ENCODE measurements around the gene CFAP97.
A peak's percentile ranks its signal among the peaks of the same experiment; 100 is the strongest.
"Not testable (repeated sequence)": the region's sequence is repeated elsewhere in the genome, so short reads cannot be mapped to it uniquely, and the experiment has no call there.

Gene CFAP97

GRCh38 chr4:185119927-185120630 is 83.7 kb downstream of the CFAP97 start:
- Histone ChIP-seq H3K27ac (ENCODE audit: low read depth, low read length) (no peak overlapping the region), H3K9me3 (ENCODE audit: control insufficient read depth, insufficient read depth, low read depth, low read length) (no peaks in the 10 kb centered on the region), H3K36me3 (ENCODE audit: control insufficient read depth, insufficient read depth, low read length) (no peaks in the 10 kb centered on the region), H3K9ac (ENCODE audit: low read length) (no peak overlapping the region), H3K4me3 (ENCODE audit: low read depth, low read length) (no peak overlapping the region), H3K4me1 (ENCODE audit: control insufficient read depth, insufficient read depth, low read length) (peaks cover 31% of the 10 kb centered on the region), H3K27me3 (ENCODE audit: control insufficient read depth, insufficient read depth, low read length) (no peaks in the 10 kb centered on the region)

- H3K9ac ChIP-seq (ENCODE audit: low read length); H3K4me3 ChIP-seq (ENCODE audit: low read depth, low read length); H3K36me3 ChIP-seq (ENCODE audit: control insufficient read depth, insufficient read depth, low read length); H3K27ac ChIP-seq (ENCODE audit: low read depth, low read length); H3K9me3 ChIP-seq (ENCODE audit: control insufficient read depth, insufficient read depth, low read depth, low read length); H3K27me3 ChIP-seq (ENCODE audit: control insufficient read depth, insufficient read depth, low read length): not testable (repeated sequence)
- peaks cover 31% of the 10 kb centered on the region for H3K4me1 ChIP-seq (ENCODE audit: control insufficient read depth, insufficient read depth, low read length)
Measured at GRCh38 chr4:185119467-185119866, 84.3 kb downstream of the CFAP97 start.

- Histone ChIP-seq H3K27me3 (ENCODE audit: control insufficient read depth, insufficient read depth, low read length) (no peaks in the 10 kb centered on the region), H3K4me1 (ENCODE audit: control insufficient read depth, insufficient read depth, low read length) (peaks cover 31% of the 10 kb centered on the region), H3K9ac (ENCODE audit: low read length) (no peak overlapping the region), H3K9me3 (ENCODE audit: control insufficient read depth, insufficient read depth, low read depth, low read length) (no peaks in the 10 kb centered on the region), H3K36me3 (ENCODE audit: control insufficient read depth, insufficient read depth, low read length) (no peaks in the 10 kb centered on the region), H3K27ac (ENCODE audit: low read depth, low read length) (no peak overlapping the region), H3K4me3 (ENCODE audit: low read depth, low read length) (no peak overlapping the region)
Measured at GRCh38 chr4:185118876-185119275, 84.9 kb downstream of the CFAP97 start.

GRCh38 chr4:185117300-185117934 is 86.4 kb downstream of the CFAP97 start:
- H3K9ac ChIP-seq (ENCODE audit: low read length), result no peak overlapping the region
- H3K9me3 ChIP-seq (ENCODE audit: control insufficient read depth, insufficient read depth, low read depth, low read length), result no peaks in the 10 kb centered on the region
- H3K4me1 ChIP-seq (ENCODE audit: control insufficient read depth, insufficient read depth, low read length), result peaks cover 34% of the 10 kb centered on the region
- no peak overlapping the region for H3K27ac ChIP-seq (ENCODE audit: low read depth, low read length)
- no peaks in the 10 kb centered on the region for H3K27me3 ChIP-seq (ENCODE audit: control insufficient read depth, insufficient read depth, low read length)
- H3K36me3 ChIP-seq (ENCODE audit: control insufficient read depth, insufficient read depth, low read length), result no peaks in the 10 kb centered on the region
- H3K4me3 ChIP-seq (ENCODE audit: low read depth, low read length), result no peak overlapping the region

GRCh38 chr4:185115827-185116232 is 88.0 kb downstream of the CFAP97 start:
- no peaks in the 10 kb centered on the region for H3K36me3 ChIP-seq (ENCODE audit: control insufficient read depth, insufficient read depth, low read length)
- H3K4me1 ChIP-seq (ENCODE audit: control insufficient read depth, insufficient read depth, low read length), result peaks cover 37% of the 10 kb centered on the region
- no peak overlapping the region for H3K27ac ChIP-seq (ENCODE audit: low read depth, low read length)
- no peaks in the 10 kb centered on the region for H3K9me3 ChIP-seq (ENCODE audit: control insufficient read depth, insufficient read depth, low read depth, low read length)
- no peak overlapping the region for H3K9ac ChIP-seq (ENCODE audit: low read length)
- H3K4me3 ChIP-seq (ENCODE audit: low read depth, low read length), result no peak overlapping the region
- no peaks in the 10 kb centered on the region for H3K27me3 ChIP-seq (ENCODE audit: control insufficient read depth, insufficient read depth, low read length)

- no peaks in the 10 kb centered on the region for H3K36me3 ChIP-seq (ENCODE audit: control insufficient read depth, insufficient read depth, low read length)
- H3K4me1 ChIP-seq (ENCODE audit: control insufficient read depth, insufficient read depth, low read length), result peaks cover 28% of the 10 kb centered on the region
- H3K27me3 ChIP-seq (ENCODE audit: control insufficient read depth, insufficient read depth, low read length), result no peaks in the 10 kb centered on the region
- H3K9me3 ChIP-seq (ENCODE audit: control insufficient read depth, insufficient read depth, low read depth, low read length), result 0 out of 2 replicates have a peak, but pooled peaks cover 4% of the 10 kb centered on the region
- no peak overlapping the region for H3K4me3 ChIP-seq (ENCODE audit: low read depth, low read length)
- H3K9ac ChIP-seq (ENCODE audit: low read length), result no peak overlapping the region
- H3K27ac ChIP-seq (ENCODE audit: low read depth, low read length), result no peak overlapping the region
Measured at GRCh38 chr4:185113340-185113739, 90.5 kb downstream of the CFAP97 start.

GRCh38 chr4:185112104-185112503 is 91.7 kb downstream of the CFAP97 start:
- peaks cover 30% of the 10 kb centered on the region for H3K4me1 ChIP-seq (ENCODE audit: control insufficient read depth, insufficient read depth, low read length)
- no peaks in the 10 kb centered on the region for H3K27me3 ChIP-seq (ENCODE audit: control insufficient read depth, insufficient read depth, low read length)
- no peak overlapping the region for H3K27ac ChIP-seq (ENCODE audit: low read depth, low read length)
- H3K36me3 ChIP-seq (ENCODE audit: control insufficient read depth, insufficient read depth, low read length), result no peaks in the 10 kb centered on the region
- no peak overlapping the region for H3K4me3 ChIP-seq (ENCODE audit: low read depth, low read length)
- no peak overlapping the region for H3K9ac ChIP-seq (ENCODE audit: low read length)
- 0 out of 2 replicates have a peak, but pooled peaks cover 4% of the 10 kb centered on the region for H3K9me3 ChIP-seq (ENCODE audit: control insufficient read depth, insufficient read depth, low read depth, low read length)

GRCh38 chr4:185110375-185110823 is 93.4 kb downstream of the CFAP97 start:
- Histone ChIP-seq H3K9me3 (ENCODE audit: control insufficient read depth, insufficient read depth, low read depth, low read length) (0 out of 2 replicates have a peak, but pooled peaks cover 4% of the 10 kb centered on the region), H3K27ac (ENCODE audit: low read depth, low read length) (peak overlapping the region; percentile 71), H3K9ac (ENCODE audit: low read length) (peak overlapping the region; percentile 20), H3K4me1 (ENCODE audit: control insufficient read depth, insufficient read depth, low read length) (peaks cover 22% of the 10 kb centered on the region), H3K27me3 (ENCODE audit: control insufficient read depth, insufficient read depth, low read length) (no peaks in the 10 kb centered on the region), H3K36me3 (ENCODE audit: control insufficient read depth, insufficient read depth, low read length) (no peaks in the 10 kb centered on the region), H3K4me3 (ENCODE audit: low read depth, low read length) (no peak overlapping the region)

- Histone ChIP-seq H3K36me3 (ENCODE audit: control insufficient read depth, insufficient read depth, low read length) (no peaks in the 10 kb centered on the region), H3K4me3 (ENCODE audit: low read depth, low read length) (no peak overlapping the region), H3K9ac (ENCODE audit: low read length) (peak overlapping the region; percentile 20), H3K4me1 (ENCODE audit: control insufficient read depth, insufficient read depth, low read length) (peaks cover 22% of the 10 kb centered on the region), H3K9me3 (ENCODE audit: control insufficient read depth, insufficient read depth, low read depth, low read length) (0 out of 2 replicates have a peak, but pooled peaks cover 4% of the 10 kb centered on the region), H3K27ac (ENCODE audit: low read depth, low read length) (peak overlapping the region; percentile 71; the same call in 1 of the 2 replicates), H3K27me3 (ENCODE audit: control insufficient read depth, insufficient read depth, low read length) (no peaks in the 10 kb centered on the region)
Measured at GRCh38 chr4:185109736-185110135, 94.1 kb downstream of the CFAP97 start.
